HG03066 (cell line): Measurements from ENCODE around the gene PDIK1L.

ENCODE experiments used
- ATAC-seq: cut with Tn5 transposase; IDR thresholded peaks from one replicate; pipeline ENCODE4 v1.9.1; 2021; ENCODE audit warnings: low read depth; ENCODE audit not compliant: unreplicated experiment

Gene PDIK1L

DNA sequence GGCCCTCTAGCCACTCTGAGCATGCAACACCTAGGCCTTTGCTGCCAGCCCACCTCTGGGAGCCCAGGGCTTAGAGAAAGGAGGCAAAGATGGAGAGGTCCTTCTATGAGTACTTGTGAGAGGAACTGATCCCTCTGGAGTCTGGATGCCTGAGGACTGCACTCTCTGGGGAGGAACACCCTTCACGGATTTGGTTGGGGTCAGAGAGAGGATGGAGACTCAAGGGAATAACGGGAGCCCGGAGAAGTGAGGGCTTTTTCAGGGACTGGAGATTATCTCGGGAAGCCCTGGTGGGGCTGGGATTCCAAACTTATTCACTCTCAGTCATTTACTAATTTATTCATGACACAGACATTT, 57.6 kb downstream of the PDIK1L start:
- ATAC-seq = no peak

DNA sequence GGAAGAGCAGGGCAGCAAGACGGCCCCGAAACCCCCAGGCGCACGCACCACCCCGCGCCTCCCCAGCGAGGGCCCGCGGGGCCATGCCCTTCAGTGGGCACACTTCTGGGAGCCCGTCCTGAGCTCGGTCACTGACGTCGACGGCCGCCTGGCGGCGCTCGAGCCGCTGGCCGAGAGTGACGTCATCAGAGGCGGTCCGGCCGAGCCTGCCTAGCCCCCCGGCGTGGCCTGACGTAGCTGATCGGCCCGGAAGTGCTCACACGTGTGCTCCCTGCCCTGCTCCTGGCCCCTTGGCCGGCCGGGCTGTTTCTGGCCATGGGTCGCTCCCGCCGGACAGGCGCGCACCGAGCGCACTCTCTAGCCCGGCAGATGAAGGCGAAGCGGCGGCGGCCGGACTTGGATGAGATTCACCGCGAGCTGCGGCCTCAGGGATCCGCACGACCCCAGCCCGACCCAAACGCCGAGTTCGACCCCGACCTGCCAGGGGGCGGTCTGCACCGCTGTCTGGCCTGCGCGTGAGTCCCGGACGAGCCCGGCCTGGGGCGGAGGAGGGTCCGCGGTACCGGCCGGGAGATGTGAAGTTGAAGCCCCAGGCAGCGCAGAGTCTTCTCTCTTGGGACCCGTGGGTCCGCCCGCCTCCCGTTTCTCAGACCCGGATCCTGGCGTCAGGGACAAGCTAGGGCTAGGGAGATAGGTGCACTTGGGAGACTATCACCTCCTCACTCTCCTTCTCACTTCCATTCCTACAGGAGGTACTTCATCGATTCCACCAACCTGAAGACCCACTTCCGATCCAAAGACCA, 58.2 kb downstream of the PDIK1L start, which contains the start of gene ZNF593:
Gene ZNF593 (plus strand): TSS at position 240 of the 803 bp plus-strand sequence. CDS start 76 bp downstream, at position 316.
- peak; percentile 79 for ATAC-seq

DNA sequence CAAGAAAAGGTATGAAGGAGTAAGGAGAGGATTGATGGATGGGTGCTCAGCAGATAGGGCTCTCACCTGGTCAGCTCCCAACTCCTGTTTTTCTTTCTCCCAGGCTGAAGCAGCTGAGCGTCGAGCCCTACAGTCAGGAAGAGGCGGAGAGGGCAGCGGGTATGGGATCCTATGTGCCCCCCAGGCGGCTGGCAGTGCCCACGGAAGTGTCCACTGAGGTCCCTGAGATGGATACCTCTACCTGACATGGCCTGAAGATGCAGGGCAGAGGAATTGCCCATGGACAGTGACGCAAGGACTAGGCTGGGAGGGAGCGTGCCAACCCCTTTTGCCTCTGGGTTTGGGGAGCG, 58.8 kb downstream of the PDIK1L start:
- ATAC-seq = no peak

DNA sequence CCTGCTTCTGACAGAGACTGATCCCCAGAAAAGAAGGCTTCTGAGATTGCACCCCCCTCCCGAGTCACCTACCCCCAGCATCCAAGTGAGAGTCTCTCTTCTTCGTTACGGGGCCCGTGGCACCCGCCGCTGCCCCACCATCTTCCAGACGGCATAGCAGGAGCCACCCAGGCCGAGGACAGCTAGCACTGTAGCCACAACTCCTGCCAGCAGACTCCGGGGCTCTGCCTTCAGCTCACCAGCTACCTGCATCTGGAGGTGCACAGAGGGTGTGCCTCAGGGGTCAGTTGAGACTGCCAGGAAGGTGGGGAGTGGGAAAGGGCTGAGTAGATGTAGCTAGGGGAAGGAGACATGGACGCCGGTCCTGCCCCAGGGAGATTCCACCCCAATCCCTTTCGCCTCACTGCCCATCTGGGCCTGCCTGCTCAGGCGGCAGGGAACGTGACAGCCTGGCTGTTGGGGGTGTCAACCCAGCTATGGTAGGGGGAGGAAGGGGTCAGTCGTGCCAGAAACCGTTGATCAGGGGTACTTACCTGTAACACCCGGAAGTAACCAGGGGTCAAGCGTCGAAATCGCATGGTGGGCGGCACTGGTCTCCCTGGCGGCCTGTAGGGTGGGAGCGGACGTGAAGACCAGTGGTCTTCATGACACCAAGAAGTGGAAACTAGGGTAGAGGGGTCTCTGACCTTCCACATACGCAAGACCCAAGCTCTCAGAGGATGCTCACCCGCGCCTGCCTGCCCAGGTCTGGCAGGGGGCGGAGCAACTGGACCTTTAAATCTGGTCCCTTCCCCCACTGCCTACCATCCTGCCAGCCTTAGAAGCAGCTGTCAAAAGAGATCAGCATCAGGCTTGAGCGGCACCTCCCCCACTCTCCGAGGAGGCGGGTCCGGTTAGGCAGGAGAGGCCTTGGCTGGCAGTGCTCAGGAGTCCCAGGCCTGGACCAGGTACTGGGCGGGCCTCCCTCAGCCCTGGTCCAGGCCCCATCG, 59.8 kb downstream of the PDIK1L start, which contains the start of gene ZNF593OS:
Gene ZNF593OS (minus strand): TSS at position 749 of the 989 bp plus-strand sequence. CDS start 171 bp downstream, at position 578.
- no peak for ATAC-seq
